HEK293 (cell line): ENCODE data around the gene TMED9.

Experiments used
- CTCF ChIA-PET: fragments of 350-600 bp; formaldehyde crosslinking; extraction: SDS; loops from one replicate; lab custom pipeline; 2021; ENCODE audit warnings: antibody characterized with exemption; lab: Yijun Ruan, JAX
- POLR2A ChIA-PET: fragments of 300-600 bp; formaldehyde crosslinking; extraction: SDS; loops from one replicate; lab custom pipeline; 2020; ENCODE audit warnings: antibody characterized with exemption, inconsistent platforms; lab: Yijun Ruan, JAX
- H3K27ac ChIP-seq: fragments of 200-500 bp; sonication (Bioruptor generic); 2 replicates; pipeline ENCODE4 v1.5.1; 2014; ENCODE audit warnings: low read depth, low read length, control low read depth, inconsistent platforms; ENCODE audit errors: extremely low read depth
- H3K36me3 ChIP-seq, 2 experiments: fragments of 200-500 bp in 1 of 2; sonication (Bioruptor generic) in 1 of 2; 1 replicate in 1 of 2; 2 replicates in 1 of 2; pipeline ENCODE4 v1.5.1; 2014 to 2017; ENCODE audit warnings: inconsistent platforms in 2 of 2, low read length in 2 of 2; ENCODE audit not compliant: control insufficient read depth in 2 of 2, insufficient read depth in 1 of 2
- H3K4me1 ChIP-seq: fragments of 200-500 bp; sonication (Bioruptor generic); 2 replicates; pipeline ENCODE4 v1.5.1; 2014; ENCODE audit warnings: mild to moderate bottlenecking, low read length, inconsistent platforms; ENCODE audit not compliant: control insufficient read depth, insufficient read depth
- H3K4me3 ChIP-seq: 2 replicates; pipeline ENCODE4 v1.5.1; 2011; ENCODE audit warnings: low read depth, mild to moderate bottlenecking, control low read depth, low read length, moderate library complexity
- H3K9me3 ChIP-seq: fragments of 200-500 bp; sonication (Bioruptor generic); 2 replicates; pipeline ENCODE4 v1.5.1; 2014; ENCODE audit warnings: low read depth, low read length, inconsistent platforms; ENCODE audit not compliant: control insufficient read depth, insufficient read depth
- GFI1B ChIP-seq: fragments of 450-650 bp; formaldehyde crosslinking; IDR thresholded peaks from 2 replicates; pipeline ENCODE4 v1.5.1; 2016; ENCODE audit warnings: missing biosample characterization, missing genetic modification characterization
- GLIS1 ChIP-seq: fragments of 450-650 bp; formaldehyde crosslinking; IDR thresholded peaks from 2 replicates; pipeline ENCODE4 v1.5.1; 2016; ENCODE audit warnings: missing biosample characterization, missing genetic modification characterization
- GLIS2 ChIP-seq: fragments of 450-650 bp; formaldehyde crosslinking; IDR thresholded peaks from 2 replicates; pipeline ENCODE4 v1.5.1; 2016; ENCODE audit warnings: missing biosample characterization, missing genetic modification characterization
- SCRT1 ChIP-seq: fragments of 450-650 bp; formaldehyde crosslinking; IDR thresholded peaks from 2 replicates; pipeline ENCODE4 v1.5.1; 2016; ENCODE audit warnings: missing biosample characterization, missing genetic modification characterization, borderline replicate concordance
- ZEB2 ChIP-seq: fragments of 450-650 bp; formaldehyde crosslinking; IDR thresholded peaks from 2 replicates; pipeline ENCODE4 v1.5.1; 2016; ENCODE audit warnings: missing biosample characterization, missing genetic modification characterization
- ZFHX2 ChIP-seq: fragments of 450-650 bp; formaldehyde crosslinking; conservative IDR thresholded peaks from 2 replicates; pipeline ENCODE4 v1.5.1; 2016; ENCODE audit warnings: missing biosample characterization, missing genetic modification characterization
- ZFP41 ChIP-seq: fragments of 450-650 bp; formaldehyde crosslinking; IDR thresholded peaks from 2 replicates; pipeline ENCODE4 v1.5.1; 2016; ENCODE audit warnings: missing biosample characterization, missing genetic modification characterization, borderline replicate concordance
- ZNF140 ChIP-seq: fragments of 450-650 bp; formaldehyde crosslinking; IDR thresholded peaks from 2 replicates; pipeline ENCODE4 v1.5.1; 2016; ENCODE audit warnings: missing biosample characterization, missing genetic modification characterization
- ZNF16 ChIP-seq: fragments of 450-650 bp; formaldehyde crosslinking; IDR thresholded peaks from 2 replicates; pipeline ENCODE4 v1.5.1; 2016; ENCODE audit warnings: low read depth, missing biosample characterization, missing genetic modification characterization
- ZNF174 ChIP-seq: fragments of 450-650 bp; formaldehyde crosslinking; IDR thresholded peaks from 2 replicates; pipeline ENCODE4 v1.5.0; 2017; ENCODE audit warnings: missing biosample characterization, mild to moderate bottlenecking, missing genetic modification characterization
- ZNF184 ChIP-seq: fragments of 450-650 bp; IDR thresholded peaks from 2 replicates; pipeline ENCODE4 v1.5.1; 2018; ENCODE audit warnings: missing biosample characterization, mild to moderate bottlenecking, missing genetic modification characterization
- ZNF24 ChIP-seq: fragments of 450-650 bp; formaldehyde crosslinking; IDR thresholded peaks from 2 replicates; pipeline ENCODE4 v1.5.1; 2016; ENCODE audit warnings: missing biosample characterization, missing genetic modification characterization
- ZNF302 ChIP-seq: fragments of 450-650 bp; formaldehyde crosslinking; IDR thresholded peaks from 2 replicates; pipeline ENCODE4 v1.5.1; 2016; ENCODE audit warnings: missing biosample characterization, missing genetic modification characterization, low read depth
- ZNF335 ChIP-seq: fragments of 450-650 bp; formaldehyde crosslinking; conservative IDR thresholded peaks from 2 replicates; pipeline ENCODE4 v1.5.1; 2016; ENCODE audit warnings: missing biosample characterization, missing genetic modification characterization
- ZNF600 ChIP-seq: fragments of 450-650 bp; formaldehyde crosslinking; IDR thresholded peaks from 2 replicates; pipeline ENCODE4 v1.5.1; 2016; ENCODE audit warnings: missing biosample characterization, missing genetic modification characterization
- ZNF623 ChIP-seq: fragments of 450-650 bp; formaldehyde crosslinking; IDR thresholded peaks from 2 replicates; pipeline ENCODE4 v1.5.1; 2016; ENCODE audit warnings: missing biosample characterization, missing genetic modification characterization
- ZNF626 ChIP-seq: fragments of 450-650 bp; sonication (Bioruptor Pico); formaldehyde crosslinking; IDR thresholded peaks from 2 replicates; pipeline ENCODE4 v1.5.1; 2018; ENCODE audit warnings: missing biosample characterization, missing genetic modification characterization, inconsistent platforms
- ZNF629 ChIP-seq: fragments of 450-650 bp; formaldehyde crosslinking; IDR thresholded peaks from 2 replicates; pipeline ENCODE4 v1.5.1; 2017; ENCODE audit warnings: missing biosample characterization, missing genetic modification characterization
- TF ChIP-seq, protein P1 (sequence below): fragments of 450-650 bp; formaldehyde crosslinking; IDR thresholded peaks from 2 replicates; pipeline ENCODE4 v1.5.1; 2016; ENCODE audit warnings: missing biosample characterization, missing genetic modification characterization
- TF ChIP-seq, protein P2 (sequence below): fragments of 450-650 bp; formaldehyde crosslinking; IDR thresholded peaks from 2 replicates; pipeline ENCODE4 v1.5.1; 2016; ENCODE audit warnings: missing biosample characterization, missing genetic modification characterization
- TF ChIP-seq, protein P3 (sequence below): fragments of 450-650 bp; formaldehyde crosslinking; IDR thresholded peaks from 2 replicates; pipeline ENCODE4; 2016; ENCODE audit warnings: missing biosample characterization, missing genetic modification characterization
- TF ChIP-seq, protein P4 (sequence below): fragments of 450-650 bp; formaldehyde crosslinking; IDR thresholded peaks from 2 replicates; pipeline ENCODE4 v1.5.1; 2017; ENCODE audit warnings: missing biosample characterization, missing genetic modification characterization

The TMED9 gene

DNA sequence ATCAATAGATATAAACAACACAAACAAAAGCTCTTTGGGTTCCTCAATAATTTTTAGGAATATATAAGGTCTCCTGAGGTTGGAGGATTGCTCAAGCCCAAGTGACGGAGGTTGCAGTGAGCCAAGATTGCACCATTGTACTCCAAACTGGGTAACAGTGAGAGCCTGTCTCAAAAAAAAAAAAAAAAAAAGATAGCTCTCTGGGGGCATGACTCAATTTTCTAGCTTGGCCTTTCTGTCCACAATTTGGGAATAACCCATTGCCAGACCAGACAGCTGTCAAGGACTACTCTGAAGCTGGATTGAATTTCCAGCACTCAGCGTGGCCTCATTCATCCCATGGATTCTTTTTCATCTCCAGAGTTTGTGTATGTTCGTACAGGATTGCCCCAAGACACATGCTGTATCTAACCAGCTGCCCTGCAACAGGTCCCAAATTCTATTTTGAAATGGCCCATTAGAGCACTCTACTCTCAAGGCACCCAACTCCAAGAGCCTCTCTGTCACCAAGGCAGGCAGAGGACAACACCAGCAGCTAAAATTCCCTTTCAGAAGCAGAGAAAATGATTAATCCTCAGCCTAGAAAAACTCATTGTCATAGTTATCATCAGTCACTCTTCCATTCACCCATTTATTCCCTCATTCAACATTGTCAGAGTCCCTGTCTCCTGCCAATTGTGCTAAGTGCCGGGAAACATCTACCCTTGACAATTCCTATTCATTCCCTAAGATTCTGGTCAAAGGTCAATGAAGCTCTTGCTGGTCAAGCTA is 46.3 kb upstream of the TMED9 start (continued):
- TF ChIP-seq, protein P1, sequence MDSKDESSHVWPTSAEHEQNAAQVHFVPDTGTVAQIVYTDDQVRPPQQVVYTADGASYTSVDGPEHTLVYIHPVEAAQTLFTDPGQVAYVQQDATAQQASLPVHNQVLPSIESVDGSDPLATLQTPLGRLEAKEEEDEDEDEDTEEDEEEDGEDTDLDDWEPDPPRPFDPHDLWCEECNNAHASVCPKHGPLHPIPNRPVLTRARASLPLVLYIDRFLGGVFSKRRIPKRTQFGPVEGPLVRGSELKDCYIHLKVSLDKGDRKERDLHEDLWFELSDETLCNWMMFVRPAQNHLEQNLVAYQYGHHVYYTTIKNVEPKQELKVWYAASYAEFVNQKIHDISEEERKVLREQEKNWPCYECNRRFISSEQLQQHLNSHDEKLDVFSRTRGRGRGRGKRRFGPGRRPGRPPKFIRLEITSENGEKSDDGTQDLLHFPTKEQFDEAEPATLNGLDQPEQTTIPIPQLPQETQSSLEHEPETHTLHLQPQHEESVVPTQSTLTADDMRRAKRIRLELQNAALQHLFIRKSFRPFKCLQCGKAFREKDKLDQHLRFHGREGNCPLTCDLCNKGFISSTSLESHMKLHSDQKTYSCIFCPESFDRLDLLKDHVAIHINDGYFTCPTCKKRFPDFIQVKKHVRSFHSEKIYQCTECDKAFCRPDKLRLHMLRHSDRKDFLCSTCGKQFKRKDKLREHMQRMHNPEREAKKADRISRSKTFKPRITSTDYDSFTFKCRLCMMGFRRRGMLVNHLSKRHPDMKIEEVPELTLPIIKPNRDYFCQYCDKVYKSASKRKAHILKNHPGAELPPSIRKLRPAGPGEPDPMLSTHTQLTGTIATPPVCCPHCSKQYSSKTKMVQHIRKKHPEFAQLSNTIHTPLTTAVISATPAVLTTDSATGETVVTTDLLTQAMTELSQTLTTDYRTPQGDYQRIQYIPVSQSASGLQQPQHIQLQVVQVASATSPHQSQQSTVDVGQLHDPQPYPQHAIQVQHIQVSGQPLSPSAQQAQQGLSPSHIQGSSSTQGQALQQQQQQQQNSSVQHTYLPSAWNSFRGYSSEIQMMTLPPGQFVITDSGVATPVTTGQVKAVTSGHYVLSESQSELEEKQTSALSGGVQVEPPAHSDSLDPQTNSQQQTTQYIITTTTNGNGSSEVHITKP (tag by site-specific recombination): peak; percentile 70
- TF ChIP-seq, protein P2, sequence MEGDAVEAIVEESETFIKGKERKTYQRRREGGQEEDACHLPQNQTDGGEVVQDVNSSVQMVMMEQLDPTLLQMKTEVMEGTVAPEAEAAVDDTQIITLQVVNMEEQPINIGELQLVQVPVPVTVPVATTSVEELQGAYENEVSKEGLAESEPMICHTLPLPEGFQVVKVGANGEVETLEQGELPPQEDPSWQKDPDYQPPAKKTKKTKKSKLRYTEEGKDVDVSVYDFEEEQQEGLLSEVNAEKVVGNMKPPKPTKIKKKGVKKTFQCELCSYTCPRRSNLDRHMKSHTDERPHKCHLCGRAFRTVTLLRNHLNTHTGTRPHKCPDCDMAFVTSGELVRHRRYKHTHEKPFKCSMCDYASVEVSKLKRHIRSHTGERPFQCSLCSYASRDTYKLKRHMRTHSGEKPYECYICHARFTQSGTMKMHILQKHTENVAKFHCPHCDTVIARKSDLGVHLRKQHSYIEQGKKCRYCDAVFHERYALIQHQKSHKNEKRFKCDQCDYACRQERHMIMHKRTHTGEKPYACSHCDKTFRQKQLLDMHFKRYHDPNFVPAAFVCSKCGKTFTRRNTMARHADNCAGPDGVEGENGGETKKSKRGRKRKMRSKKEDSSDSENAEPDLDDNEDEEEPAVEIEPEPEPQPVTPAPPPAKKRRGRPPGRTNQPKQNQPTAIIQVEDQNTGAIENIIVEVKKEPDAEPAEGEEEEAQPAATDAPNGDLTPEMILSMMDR: no peak
- 0 out of 2 replicates have a peak, but pooled peaks have one; percentile 15 for TF ChIP-seq ZNF184
- TF ChIP-seq ZNF140 (tag by site-specific recombination): no peak
- TF ChIP-seq GLIS2 (tag by site-specific recombination): no peak
- TF ChIP-seq ZNF16 (tag by site-specific recombination): no peak
- no peak for TF ChIP-seq ZNF623
- TF ChIP-seq ZNF626: no peak
- no peak for TF ChIP-seq ZNF174 (tag by site-specific recombination)
- TF ChIP-seq, protein P3, sequence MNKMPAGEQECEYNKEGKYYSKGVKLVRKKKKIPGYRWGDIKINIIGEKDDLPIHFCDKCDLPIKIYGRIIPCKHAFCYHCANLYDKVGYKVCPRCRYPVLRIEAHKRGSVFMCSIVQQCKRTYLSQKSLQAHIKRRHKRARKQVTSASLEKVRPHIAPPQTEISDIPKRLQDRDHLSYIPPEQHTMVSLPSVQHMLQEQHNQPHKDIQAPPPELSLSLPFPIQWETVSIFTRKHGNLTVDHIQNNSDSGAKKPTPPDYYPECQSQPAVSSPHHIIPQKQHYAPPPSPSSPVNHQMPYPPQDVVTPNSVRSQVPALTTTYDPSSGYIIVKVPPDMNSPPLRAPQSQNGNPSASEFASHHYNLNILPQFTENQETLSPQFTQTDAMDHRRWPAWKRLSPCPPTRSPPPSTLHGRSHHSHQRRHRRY (tag by site-specific recombination): no peak
- TF ChIP-seq, all 188 proteins: peak for 19

DNA sequence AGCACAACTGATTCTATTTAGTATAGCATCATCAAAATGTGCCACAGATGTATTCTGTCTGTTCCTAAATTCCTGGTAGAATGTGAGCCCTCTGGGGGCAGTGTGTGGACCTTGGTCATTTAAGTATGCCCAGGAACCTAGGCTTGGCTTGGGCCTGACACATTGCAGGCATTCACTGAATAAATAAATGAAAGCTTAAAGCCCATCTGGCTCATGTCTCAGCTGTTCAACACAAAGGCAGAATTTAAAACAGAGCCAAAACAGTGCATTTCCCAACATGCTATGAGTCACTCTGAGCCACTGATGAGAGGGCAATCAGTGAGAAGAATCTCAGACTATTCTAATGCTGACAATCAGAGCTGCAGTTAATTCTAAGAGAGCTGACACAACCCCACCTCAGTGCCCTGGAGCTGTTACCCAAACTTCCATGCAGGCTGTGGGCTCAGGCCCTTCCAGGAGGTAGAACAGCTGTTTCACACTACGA is 45.7 kb upstream of the TMED9 start:
- Histone ChIP-seq H3K27ac (0 out of 2 replicates have a peak overlapping the region, but pooled peaks have one; percentile 3), H3K9me3 (no peaks in the 10 kb centered on the region), H3K36me3 (peaks cover 4 to 44% of the 10 kb centered on the region in 2 experiments; a peak in 1 of 3 replicates), H3K4me3 (no peak overlapping the region), H3K4me1 (peaks cover 3% of the 10 kb centered on the region; the same call in 1 of the 2 replicates)
- ChIA-PET POLR2A (interaction anchor here (0.9 to 1.1 kb wide), 2 partner anchors 22 to 30 kb away, joined by 3 read pairs; no protein-coding TSS in a partner anchor), CTCF (interaction anchor here (0.7 to 1.4 kb wide), 5 partner anchors 8 to 45 kb away, joined by 3 to 6 read pairs (median 3); no protein-coding TSS in a partner anchor)
- peak; percentile 93 for TF ChIP-seq GFI1B (tag by site-specific recombination)
- TF ChIP-seq ZNF24 (tag by site-specific recombination): peak; percentile 57; the same call in 1 of the 2 replicates
- TF ChIP-seq GLIS1 (tag by site-specific recombination): peak; percentile 82
- TF ChIP-seq SCRT1 (tag by site-specific recombination): no peak
- 0 out of 2 replicates have a peak, but pooled peaks have one; percentile 7 for TF ChIP-seq ZNF335 (tag by site-specific recombination)
- no peak for TF ChIP-seq ZFHX2 (tag by site-specific recombination)
- peak; percentile 72 for TF ChIP-seq ZEB2 (tag by site-specific recombination)
- TF ChIP-seq, protein P1 (tag by site-specific recombination): peak; percentile 22; the same call in 1 of the 2 replicates
- TF ChIP-seq, protein P4, sequence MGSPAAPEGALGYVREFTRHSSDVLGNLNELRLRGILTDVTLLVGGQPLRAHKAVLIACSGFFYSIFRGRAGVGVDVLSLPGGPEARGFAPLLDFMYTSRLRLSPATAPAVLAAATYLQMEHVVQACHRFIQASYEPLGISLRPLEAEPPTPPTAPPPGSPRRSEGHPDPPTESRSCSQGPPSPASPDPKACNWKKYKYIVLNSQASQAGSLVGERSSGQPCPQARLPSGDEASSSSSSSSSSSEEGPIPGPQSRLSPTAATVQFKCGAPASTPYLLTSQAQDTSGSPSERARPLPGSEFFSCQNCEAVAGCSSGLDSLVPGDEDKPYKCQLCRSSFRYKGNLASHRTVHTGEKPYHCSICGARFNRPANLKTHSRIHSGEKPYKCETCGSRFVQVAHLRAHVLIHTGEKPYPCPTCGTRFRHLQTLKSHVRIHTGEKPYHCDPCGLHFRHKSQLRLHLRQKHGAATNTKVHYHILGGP (tag by site-specific recombination): no peak
- TF ChIP-seq ZNF600 (tag by site-specific recombination): peak; percentile 92
- peak; percentile 66 for TF ChIP-seq ZNF629 (tag by site-specific recombination)
- TF ChIP-seq ZNF302 (tag by site-specific recombination): no peak
- no peak for TF ChIP-seq ZNF184
- TF ChIP-seq ZFP41: no peak
